Spleen (tissue), 11 donors: ENCODE measurements around the gene PAOX. TPM values are rescaled to one million over a fixed set of nuclear protein-coding genes. Genes with fewer than 3 reads are reported as not detected.

Experiments
- DNase-seq: peaks from one replicate; pipeline ENCODE4 v3.0.0-alpha.2; 2020
- H3K27ac ChIP-seq, 8 donors: fragments of 200-600 bp; sonication (generic) in 7 of 8; 1 replicate in 4 of 8; 2 replicates in 4 of 8; pipeline versions ENCODE4 v1.5.0 to v1.8.0; 2016 to 2021; ENCODE audit warnings: inconsistent platforms in 4 of 8, mild to moderate bottlenecking in 4 of 8, moderate library complexity in 1 of 8
- H3K27me3 ChIP-seq, 7 donors: fragments of 200-600 bp; sonication (generic) in 6 of 7; replicated peaks in 1 of 7; 1 replicate in 4 of 7; 2 replicates in 3 of 7; pipeline versions ENCODE4 v1.5.0 to v1.8.0; 2016 to 2021; ENCODE audit warnings: inconsistent platforms in 3 of 7, mild to moderate bottlenecking in 1 of 7
- H3K36me3 ChIP-seq, 6 donors: fragments of 200-600 bp; sonication (generic) in 5 of 6; 1 replicate in 4 of 6; 2 replicates in 2 of 6; pipeline versions ENCODE4 v1.5.0 to v1.8.0; 2016 to 2021; ENCODE audit warnings: inconsistent platforms in 2 of 6
- H3K4me1 ChIP-seq, 6 donors: fragments of 200-600 bp; sonication (generic) in 5 of 6; 1 replicate in 3 of 6; 2 replicates in 3 of 6; pipeline versions ENCODE4 v1.5.0 to v1.8.0; 2016 to 2021; ENCODE audit warnings: inconsistent platforms in 3 of 6
- H3K4me3 ChIP-seq, 8 donors: fragments of 200-600 bp; sonication (generic) in 7 of 8; 1 replicate in 4 of 8; 2 replicates in 4 of 8; pipeline versions ENCODE4 v1.5.0 to v1.8.0; 2016 to 2021; ENCODE audit warnings: inconsistent platforms in 4 of 8, mild to moderate bottlenecking in 4 of 8, moderate library complexity in 2 of 8
- H3K9me3 ChIP-seq, 8 donors: fragments of 200-600 bp; sonication (generic) in 7 of 8; 1 replicate in 4 of 8; 2 replicates in 4 of 8; pipeline versions ENCODE4 v1.5.0 to v1.8.0; 2016 to 2021; ENCODE audit warnings: inconsistent platforms in 4 of 8
- CTCF ChIP-seq, 11 experiments: fragments of 200-600 bp in 7 of 11; fragments of 450-650 bp in 4 of 11; sonication (generic) in 4 of 11; IDR thresholded peaks in 8 of 11; conservative IDR thresholded peaks in 3 of 11; 1 replicate in 7 of 11; 2 replicates in 4 of 11; pipeline versions ENCODE4 v1.4.0 to v1.8.0; 2016 to 2021; ENCODE audit warnings: antibody characterized with exemption in 11 of 11, inconsistent platforms in 4 of 11, mild to moderate bottlenecking in 1 of 11
- POLR2A ChIP-seq, 3 donors: fragments of 450-650 bp; IDR thresholded peaks; one replicate each; pipeline ENCODE4 v1.5.1; 2017; ENCODE audit warnings: antibody characterized with exemption in 3 of 3, mild to moderate bottlenecking in 1 of 3
- POLR2AphosphoS5 ChIP-seq, 3 donors: sonication (generic); formaldehyde crosslinking; IDR thresholded peaks; one replicate each; pipeline ENCODE4 v1.5.1; 2017; ENCODE audit warnings: antibody characterized with exemption in 3 of 3
- WGBS, 5 donors: extraction: QIAGEN DNeasy Blood & Tissue Kit in 3 of 5; methylation state at CpG; one replicate each; pipeline versions ENCODE4 v1.1.5 to v1.1.7; 2013 to 2018; 5-methylcytosine and 5-hydroxymethylcytosine counted together
- intact Hi-C: fragments of 100-400 bp; cut with DNase I; formaldehyde crosslinking; loops from one replicate; pipeline ENCODE4 v1.15.0; 2023; ENCODE audit warnings: low total_unique reads
- polyA plus RNA-seq, 3 donors: library from polyadenylated mRNA; stranded (reverse); fragments of 200-250 nt; gene quantifications; one replicate each; pipeline ENCODE4 v1.2.1, GENCODE V29; 2013
- total RNA-seq, 7 donors: library from RNA; depleted of rRNA in 3 of 7; stranded (reverse); fragments of >200 nt in 3 of 7; fragmentation: NEBNext Ultra II Directional in 4 of 7; extraction: Animal tissue kit (Norgen Biotek cat#: 25700) in 4 of 7; gene quantifications; one replicate each; pipeline versions ENCODE4 v1.1.0 to v1.2.1, GENCODE V29; 2016 to 2021
- donor health status: healthy with polysubstance abuse.
- donor health status: DM: no; HTN: no; CAD: no; lungs with moderate emphysema.
- donor health status: DM: no; HTN: no; CAD: no.
- donor health status: Bipolar disorder and iron deficiency.
- donor health status: healthy.
- donor health status: DM: no; HTN: no; CAD: no.
- donor health status: DM: yes; HTN: yes; CAD: no.

PAOX gene
- total and polyA plus RNA-seq, 10 donors: 15.4 to 34.0 (median 21.5) TPM

- no peak for TF ChIP-seq CTCF (IDR thresholded peaks at IDR 0.05 in 8 of 11, conservative IDR thresholded peaks at IDR 0.05 in 3 of 11)
- TF ChIP-seq POLR2AphosphoS5 (IDR thresholded peaks at IDR 0.05): peak in 2 of 3 donors; percentile 16 to 69
- no peak for TF ChIP-seq POLR2A (IDR thresholded peaks at IDR 0.05)
- Histone ChIP-seq H3K27me3 (peaks cover 0 to 66% (median 22%) of the 10 kb centered on the region in 7 donors), H3K36me3 (peaks cover 0 to 2% (median 0%) of the 10 kb centered on the region in 6 donors), H3K4me3 (no peak overlapping the region), H3K27ac (no peak overlapping the region), H3K4me1 (no peaks in the 10 kb centered on the region), H3K9me3 (no peaks in the 10 kb centered on the region)
- 71 to 83% (median 73%) methylated on average over 2 to 9 of the region's 9 CpGs for WGBS, 5 donors
- DNase-seq: no peak
- intact Hi-C loops: no loop called here
These were observed 29.5 kb upstream of the PAOX start for GRCh38 chr10:133349577-133350011.

- no peaks in the 10 kb centered on the region for H3K9me3 ChIP-seq
- intact Hi-C loops: no loop called here
- no peak overlapping the region for H3K27ac ChIP-seq
- 71 to 85% (median 82%) methylated on average over 6 to 12 of the region's 12 CpGs for WGBS, 5 donors
- H3K27me3 ChIP-seq: peaks cover 0 to 58% (median 21%) of the 10 kb centered on the region in 7 donors
- DNase-seq: no peak
- peaks cover 0 to 6% (median 0%) of the 10 kb centered on the region in 6 donors for H3K4me1 ChIP-seq
- TF ChIP-seq POLR2A (IDR thresholded peaks at IDR 0.05) (no peak), POLR2AphosphoS5 (IDR thresholded peaks at IDR 0.05) (peak in 1 of 3 donors; percentile 24), CTCF (IDR thresholded peaks at IDR 0.05 in 8 of 11, conservative IDR thresholded peaks at IDR 0.05 in 3 of 11) (no peak)
- no peak overlapping the region for H3K4me3 ChIP-seq
- H3K36me3 ChIP-seq: peaks cover 0 to 10% (median 0%) of the 10 kb centered on the region in 6 donors
These were observed 28.6 kb upstream of the PAOX start for GRCh38 chr10:133350283-133350949.

GRCh38 chr10:133350950-133351329 is 28.1 kb upstream of the PAOX start:
- Histone ChIP-seq H3K27me3 (peaks cover 0 to 53% (median 21%) of the 10 kb centered on the region in 7 donors), H3K27ac (no peak overlapping the region), H3K9me3 (no peaks in the 10 kb centered on the region), H3K36me3 (peaks cover 0 to 15% (median 0%) of the 10 kb centered on the region in 6 donors), H3K4me3 (no peak overlapping the region), H3K4me1 (peaks cover 0 to 11% (median 2%) of the 10 kb centered on the region in 6 donors)
- DNase-seq: no peak
- intact Hi-C loops: no loop called here
- TF ChIP-seq POLR2AphosphoS5 (IDR thresholded peaks at IDR 0.05): no peak
- TF ChIP-seq CTCF (IDR thresholded peaks at IDR 0.05 in 8 of 11, conservative IDR thresholded peaks at IDR 0.05 in 3 of 11): no peak
- TF ChIP-seq POLR2A (IDR thresholded peaks at IDR 0.05): no peak
- WGBS, 5 donors: 38 to 54% (median 47%) methylated on average over 13 of the region's 13 CpGs; no CpG with 5 or more reads in 1 of the 5 donors
